CD4-positive, CD25-positive, alpha-beta regulatory T cell (primary cell): Measurements from ENCODE around the gene FBXW7. TPM values are rescaled to one million over a fixed set of nuclear protein-coding genes. Genes with fewer than 3 reads are reported as not detected.
A peak's percentile ranks its signal among the peaks of the same experiment; 100 is the strongest.

Experiments
- ATAC-seq, 2 donors: fragments of 150-1000 bp; cut with Tn5 transposase; one replicate each; pipeline ENCODE4 v1.10.0; 2021; ENCODE audit warnings: low read depth in 2 of 2, moderate number of reproducible peaks in 2 of 2, moderate library complexity in 1 of 2
- DNase-seq, 3 donors: peaks; one replicate each; pipeline versions ENCODE4 v3.0.0 to v3.0.0-alpha.2; 2012 to 2022; ENCODE audit warnings: mixed read lengths in 1 of 3
- H3K27ac ChIP-seq: one replicate; pipeline ENCODE4 v1.7.0; 2013; ENCODE audit warnings: mild to moderate bottlenecking, low read length; ENCODE audit not compliant: insufficient read depth, poor library complexity, severe bottlenecking
- H3K27me3 ChIP-seq: one replicate; pipeline ENCODE4 v1.7.0; 2013; ENCODE audit warnings: low read length; ENCODE audit not compliant: control insufficient read depth, insufficient read depth
- H3K36me3 ChIP-seq: one replicate; pipeline ENCODE4 v1.7.0; 2013; ENCODE audit warnings: mild to moderate bottlenecking, low read length, moderate library complexity; ENCODE audit not compliant: control insufficient read depth, insufficient read depth
- H3K4me1 ChIP-seq: 2 replicates; pipeline ENCODE4 v1.7.0; 2013; ENCODE audit warnings: mild to moderate bottlenecking, low read length; ENCODE audit not compliant: insufficient read depth, control insufficient read depth, poor library complexity, severe bottlenecking
- H3K4me3 ChIP-seq: one replicate; pipeline ENCODE4 v1.7.0; 2013; ENCODE audit warnings: low read depth, mild to moderate bottlenecking, low read length, moderate library complexity
- H3K9me3 ChIP-seq, 2 experiments: 1 replicate in 1 of 2; 2 replicates in 1 of 2; pipeline ENCODE4 v1.7.0; 2013; ENCODE audit warnings: low read length in 2 of 2, mild to moderate bottlenecking in 1 of 2, moderate library complexity in 1 of 2; ENCODE audit not compliant: control insufficient read depth in 2 of 2
- H3K27ac Mint-ChIP-seq, 3 donors: one replicate each; pipeline ENCODE4 v1.8.0; 2020 to 2022; ENCODE audit warnings: mild to moderate bottlenecking in 3 of 3, mixed read lengths in 3 of 3, moderate library complexity in 2 of 3
- H3K27me3 Mint-ChIP-seq: one replicate; pipeline ENCODE4 v1.8.0; 2022; ENCODE audit warnings: mild to moderate bottlenecking, mixed read lengths
- H3K36me3 Mint-ChIP-seq: one replicate; pipeline ENCODE4 v1.8.0; 2020; ENCODE audit warnings: mixed read lengths
- H3K4me1 Mint-ChIP-seq, 4 donors: one replicate each; pipeline ENCODE4 v1.8.0; 2020 to 2022; ENCODE audit warnings: mixed read lengths in 4 of 4, mild to moderate bottlenecking in 1 of 4
- H3K4me3 Mint-ChIP-seq, 4 donors: one replicate each; pipeline ENCODE4 v1.8.0; 2020 to 2022; ENCODE audit warnings: mild to moderate bottlenecking in 4 of 4, mixed read lengths in 4 of 4, moderate library complexity in 3 of 4
- H3K9me3 Mint-ChIP-seq, 7 donors: one replicate each; pipeline ENCODE4 v1.8.0; 2020 to 2022; ENCODE audit warnings: mixed read lengths in 7 of 7, mild to moderate bottlenecking in 3 of 7, moderate library complexity in 2 of 7
- polyA plus RNA-seq, 4 donors: library from polyadenylated mRNA; unstranded; fragments of 300-500 nt; fragmentation: Illumina TruSeq; gene quantifications; one replicate each; pipeline ENCODE4 v1.2.3, GENCODE V29; 2021
- total RNA-seq: library from RNA; stranded (reverse); gene quantifications from one replicate; pipeline ENCODE4 v1.2.3, GENCODE V29; 2022

Gene FBXW7
- total and polyA plus RNA-seq, 5 donors from 2014 or later, result 43.8 to 146 (median 49.1) TPM

DNA sequence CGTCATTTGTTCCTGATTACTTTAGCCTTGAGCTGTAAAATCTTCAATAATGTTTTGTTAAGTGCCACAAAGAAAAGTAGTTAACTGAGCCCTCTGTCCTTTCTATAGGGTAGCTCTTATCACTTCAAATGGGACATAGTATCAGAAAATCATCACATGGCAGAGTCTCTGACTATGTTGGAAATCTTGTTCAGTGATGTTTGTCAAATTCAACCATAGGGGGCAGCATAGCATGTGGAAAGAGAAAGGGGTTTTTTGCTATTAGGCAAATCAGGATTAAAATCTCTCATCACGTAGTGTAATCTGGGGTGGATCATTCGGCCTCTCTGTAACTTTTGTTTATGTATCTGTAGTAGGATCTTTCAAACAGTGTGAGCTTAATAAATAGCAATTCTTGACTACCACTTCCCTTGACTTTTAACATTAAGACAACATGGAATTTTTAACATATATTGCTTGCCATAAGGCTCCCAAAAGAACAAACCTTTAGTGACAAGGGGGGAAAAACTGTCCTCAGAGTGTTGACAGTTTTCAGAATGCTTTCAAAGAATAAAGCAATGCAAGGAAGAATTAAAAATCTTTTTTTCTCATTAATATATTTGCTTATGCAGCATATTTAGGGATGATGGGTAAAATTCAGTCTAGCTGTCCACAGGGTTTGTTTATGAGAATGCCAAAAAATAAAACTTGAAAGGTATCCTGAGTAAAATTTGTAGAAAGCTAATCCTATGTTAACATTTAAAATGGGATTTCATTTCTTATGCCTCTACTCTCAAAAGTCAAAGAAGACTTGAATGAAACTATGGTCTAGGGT lies 127.2 kb downstream of the FBXW7 start:
- H3K27ac ChIP-seq, result peak overlapping the region; percentile 20
- DNase-seq (peak in 2 of 3 donors; percentile 27 to 55), ATAC-seq (peak in 1 of 2 donors; percentile 42)
- no peaks in the 10 kb centered on the region for H3K9me3 ChIP-seq
- H3K9me3 Mint-ChIP-seq, result no peaks in the 10 kb centered on the region
- H3K4me1 Mint-ChIP-seq, result peaks cover 20 to 37% (median 22%) of the 10 kb centered on the region in 4 donors
- H3K4me3 ChIP-seq, result no peak overlapping the region
- no peaks in the 10 kb centered on the region for H3K4me1 ChIP-seq
- H3K27me3 ChIP-seq, result no peaks in the 10 kb centered on the region
- peaks cover 24% of the 10 kb centered on the region for H3K36me3 Mint-ChIP-seq
- H3K27ac Mint-ChIP-seq, result peak overlapping the region in 2 of 3 donors; percentile 8 to 15
- H3K36me3 ChIP-seq, result peaks cover 10% of the 10 kb centered on the region
- H3K27me3 Mint-ChIP-seq, result no peaks in the 10 kb centered on the region
- H3K4me3 Mint-ChIP-seq, result peak overlapping the region in 1 of 4 donors; percentile 4

GRCh38 chr4:152401424-152401823 lies 134.5 kb downstream of the FBXW7 start:
- H3K27ac Mint-ChIP-seq, result no peak overlapping the region
- peaks cover 34 to 40% (median 38%) of the 10 kb centered on the region in 4 donors for H3K4me1 Mint-ChIP-seq
- Histone ChIP-seq H3K4me3 (no peak overlapping the region), H3K9me3 (no peaks in the 10 kb centered on the region), H3K36me3 (peaks cover 4% of the 10 kb centered on the region), H3K27ac (no peak overlapping the region), H3K27me3 (no peaks in the 10 kb centered on the region), H3K4me1 (peaks cover 15% of the 10 kb centered on the region)
- no peaks in the 10 kb centered on the region for H3K9me3 Mint-ChIP-seq
- H3K36me3 Mint-ChIP-seq, result peaks cover 26% of the 10 kb centered on the region
- DNase-seq (no peak), ATAC-seq (no peak)
- no peak overlapping the region for H3K4me3 Mint-ChIP-seq
- no peaks in the 10 kb centered on the region for H3K27me3 Mint-ChIP-seq

DNA sequence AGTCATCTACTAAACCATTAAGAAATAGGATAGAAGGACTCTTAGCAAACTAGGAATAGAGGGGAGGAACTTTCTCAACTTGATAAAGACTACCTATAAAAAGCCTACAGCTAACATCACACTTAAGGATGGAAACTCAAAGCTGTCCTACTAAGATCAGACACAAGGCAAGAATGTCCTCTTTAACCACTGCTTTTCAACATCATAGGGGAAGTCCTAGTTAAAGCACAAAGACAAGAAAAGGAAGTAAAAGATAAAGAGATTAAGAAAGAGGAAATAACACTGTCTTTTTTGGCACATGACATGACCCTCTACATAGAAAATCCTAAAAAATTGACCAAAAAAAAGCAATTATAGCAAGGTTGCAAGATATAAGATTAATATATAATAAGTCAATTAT lies 136.6 kb downstream of the FBXW7 start:
- no peaks in the 10 kb centered on the region for H3K27me3 Mint-ChIP-seq
- Histone ChIP-seq H3K4me3 (peak overlapping the region; percentile 23), H3K36me3 (peaks cover 3% of the 10 kb centered on the region), H3K4me1 (peaks cover 15% of the 10 kb centered on the region), H3K9me3 (no peaks in the 10 kb centered on the region), H3K27me3 (no peaks in the 10 kb centered on the region), H3K27ac (peak overlapping the region; percentile 3)
- peaks cover 22% of the 10 kb centered on the region for H3K36me3 Mint-ChIP-seq
- peak in 1 of 2 donors; percentile 42 for ATAC-seq
- peaks cover 0 to 1% (median 0%) of the 10 kb centered on the region in 7 donors for H3K9me3 Mint-ChIP-seq
- DNase-seq, result peak in 1 of 3 donors; percentile 51
- peaks cover 36 to 60% (median 50%) of the 10 kb centered on the region in 4 donors for H3K4me1 Mint-ChIP-seq
- H3K27ac Mint-ChIP-seq, result peak overlapping the region in 1 of 3 donors; percentile 42
- H3K4me3 Mint-ChIP-seq, result peak overlapping the region in 2 of 4 donors; percentile 7 to 10

GRCh38 chr4:152398060-152398459 lies 137.8 kb downstream of the FBXW7 start:
- Mint-ChIP-seq H3K4me1 (peaks cover 43 to 61% (median 52%) of the 10 kb centered on the region in 4 donors), H3K27me3 (no peaks in the 10 kb centered on the region), H3K9me3 (peaks cover 0 to 1% (median 0%) of the 10 kb centered on the region in 7 donors), H3K27ac (no peak overlapping the region), H3K36me3 (peaks cover 30% of the 10 kb centered on the region), H3K4me3 (peak overlapping the region in 1 of 4 donors; percentile 40)
- no peaks in the 10 kb centered on the region for H3K27me3 ChIP-seq
- H3K4me1 ChIP-seq, result peaks cover 15% of the 10 kb centered on the region
- ATAC-seq (no peak), DNase-seq (no peak)
- no peak overlapping the region for H3K27ac ChIP-seq
- H3K9me3 ChIP-seq, result no peaks in the 10 kb centered on the region
- H3K36me3 ChIP-seq, result peaks cover 3% of the 10 kb centered on the region
- H3K4me3 ChIP-seq, result no peak overlapping the region

GRCh38 chr4:152394791-152395190 lies 141.1 kb downstream of the FBXW7 start:
- H3K4me1 Mint-ChIP-seq, result peaks cover 33 to 58% (median 47%) of the 10 kb centered on the region in 4 donors
- H3K36me3 Mint-ChIP-seq, result peaks cover 22% of the 10 kb centered on the region
- H3K9me3 Mint-ChIP-seq, result peaks cover 0 to 1% (median 0%) of the 10 kb centered on the region in 7 donors
- no peaks in the 10 kb centered on the region for H3K27me3 Mint-ChIP-seq
- ATAC-seq, result no peak
- H3K4me3 ChIP-seq, result no peak overlapping the region
- H3K36me3 ChIP-seq, result peaks cover 4% of the 10 kb centered on the region
- DNase-seq, result no peak
- H3K27ac ChIP-seq, result no peak overlapping the region
- H3K4me3 Mint-ChIP-seq, result no peak overlapping the region
- no peaks in the 10 kb centered on the region for H3K27me3 ChIP-seq
- H3K27ac Mint-ChIP-seq, result no peak overlapping the region
- no peaks in the 10 kb centered on the region for H3K9me3 ChIP-seq
- peaks cover 12% of the 10 kb centered on the region for H3K4me1 ChIP-seq

DNA sequence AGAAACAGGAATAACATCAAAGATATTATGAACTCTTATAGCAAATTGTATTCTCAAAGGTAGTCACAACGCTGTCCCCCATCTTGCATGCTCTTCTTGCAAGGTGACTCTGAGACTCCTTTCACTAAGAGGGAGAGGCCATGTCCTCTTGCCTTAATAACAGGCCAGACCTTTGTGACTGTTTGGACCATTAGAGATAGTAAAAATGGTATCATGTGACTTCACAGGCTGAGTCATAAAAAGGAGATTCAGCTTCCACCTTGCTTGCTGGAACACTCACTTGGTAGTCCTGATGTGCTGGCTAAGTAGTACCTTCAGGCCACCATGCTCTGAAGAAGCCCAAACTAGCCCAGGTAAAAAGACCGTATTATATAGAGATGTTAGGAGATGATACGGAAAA lies 143.8 kb downstream of the FBXW7 start:
- no peaks in the 10 kb centered on the region for H3K27me3 Mint-ChIP-seq
- no peaks in the 10 kb centered on the region for H3K27me3 ChIP-seq
- peaks cover 4% of the 10 kb centered on the region for H3K36me3 ChIP-seq
- H3K27ac ChIP-seq, result no peak overlapping the region
- H3K9me3 Mint-ChIP-seq, result peaks cover 0 to 2% (median 0%) of the 10 kb centered on the region in 7 donors
- no peak overlapping the region for H3K4me3 Mint-ChIP-seq
- no peak for ATAC-seq
- no peak overlapping the region for H3K4me3 ChIP-seq
- peaks cover 19 to 48% (median 41%) of the 10 kb centered on the region in 4 donors for H3K4me1 Mint-ChIP-seq
- no peaks in the 10 kb centered on the region for H3K9me3 ChIP-seq
- H3K4me1 ChIP-seq, result no peaks in the 10 kb centered on the region
- DNase-seq, result no peak
- H3K36me3 Mint-ChIP-seq, result peaks cover 26% of the 10 kb centered on the region
- peak overlapping the region in 2 of 3 donors; percentile 11 to 32 for H3K27ac Mint-ChIP-seq

GRCh38 chr4:152390216-152390615 lies 145.7 kb downstream of the FBXW7 start:
- no peak overlapping the region for H3K4me3 ChIP-seq
- no peak overlapping the region for H3K27ac ChIP-seq
- H3K27ac Mint-ChIP-seq, result peak overlapping the region in 1 of 3 donors; percentile 79
- H3K4me1 Mint-ChIP-seq, result peaks cover 23 to 48% (median 36%) of the 10 kb centered on the region in 4 donors
- H3K4me1 ChIP-seq, result no peaks in the 10 kb centered on the region
- no peaks in the 10 kb centered on the region for H3K27me3 ChIP-seq
- ATAC-seq, result no peak
- peaks cover 0 to 2% (median 0%) of the 10 kb centered on the region in 7 donors for H3K9me3 Mint-ChIP-seq
- peaks cover 19% of the 10 kb centered on the region for H3K36me3 Mint-ChIP-seq
- peaks cover 4% of the 10 kb centered on the region for H3K36me3 ChIP-seq
- H3K9me3 ChIP-seq, result no peaks in the 10 kb centered on the region
- no peak for DNase-seq
- H3K27me3 Mint-ChIP-seq, result no peaks in the 10 kb centered on the region
- H3K4me3 Mint-ChIP-seq, result no peak overlapping the region
